Renal pelvis (tissue), 4 donors: Measurements from ENCODE around the gene EEF1AKMT3. TPM values are rescaled to one million over a fixed set of nuclear protein-coding genes. Genes with fewer than 3 reads are reported as not detected.
"Not testable (repeated sequence)": the region's sequence is repeated elsewhere in the genome, so short reads cannot be mapped to it uniquely, and the experiment has no call there.

Source experiments
- DNase-seq: peaks from one replicate; pipeline ENCODE4 v3.0.0-alpha.2; 2013
- polyA plus RNA-seq, 3 donors: library from polyadenylated mRNA; unstranded; fragments of 120-200 nt; gene quantifications; one replicate each; pipeline ENCODE4 v1.2.1, GENCODE V29; 2013; ENCODE audit not compliant: insufficient read length in 3 of 3

Gene EEF1AKMT3
- polyA plus RNA-seq, 3 donors: 9.3 to 13.7 (median 13.4) TPM

DNA sequence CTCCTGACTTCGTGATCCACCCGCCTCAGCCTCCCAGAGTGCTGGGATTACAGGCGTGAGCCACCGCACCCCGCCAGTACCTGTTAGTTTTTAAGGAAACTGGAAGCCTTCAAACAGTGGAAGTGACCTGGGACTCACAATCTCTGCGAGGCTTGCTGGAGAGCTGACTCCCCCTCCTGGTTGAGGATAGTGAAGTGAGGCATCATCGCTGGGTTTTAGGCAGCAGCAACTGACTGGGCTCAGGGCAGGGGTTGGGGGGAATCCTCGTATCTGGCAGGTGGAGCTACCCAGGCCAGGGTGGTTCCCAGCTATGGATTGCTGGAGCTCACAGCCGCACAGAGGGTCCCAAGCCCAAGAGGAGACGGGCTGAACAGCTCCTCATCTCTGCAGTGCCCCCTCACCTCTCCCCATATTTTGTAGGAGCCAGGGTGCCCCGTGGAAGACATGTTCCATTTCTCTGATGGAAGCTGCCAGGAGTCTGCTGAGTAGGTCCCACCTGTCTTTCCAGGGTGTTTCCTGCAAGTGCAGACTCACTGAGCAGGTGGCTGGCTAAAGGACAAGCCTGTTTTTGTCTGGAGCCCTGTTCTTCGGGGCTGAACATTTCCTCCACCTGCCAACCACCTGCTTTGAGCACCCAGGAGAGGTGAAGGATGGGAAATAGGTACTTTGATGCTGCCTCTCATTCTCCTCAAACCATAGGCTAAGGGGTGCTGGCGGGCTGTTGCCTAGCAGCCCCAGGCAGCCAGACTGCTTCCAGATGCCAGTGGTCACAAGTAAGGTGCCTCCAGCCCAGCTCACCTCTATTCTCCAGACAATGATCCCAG is 43.0 kb downstream of the EEF1AKMT3 start:
- DNase-seq: no peak

DNA sequence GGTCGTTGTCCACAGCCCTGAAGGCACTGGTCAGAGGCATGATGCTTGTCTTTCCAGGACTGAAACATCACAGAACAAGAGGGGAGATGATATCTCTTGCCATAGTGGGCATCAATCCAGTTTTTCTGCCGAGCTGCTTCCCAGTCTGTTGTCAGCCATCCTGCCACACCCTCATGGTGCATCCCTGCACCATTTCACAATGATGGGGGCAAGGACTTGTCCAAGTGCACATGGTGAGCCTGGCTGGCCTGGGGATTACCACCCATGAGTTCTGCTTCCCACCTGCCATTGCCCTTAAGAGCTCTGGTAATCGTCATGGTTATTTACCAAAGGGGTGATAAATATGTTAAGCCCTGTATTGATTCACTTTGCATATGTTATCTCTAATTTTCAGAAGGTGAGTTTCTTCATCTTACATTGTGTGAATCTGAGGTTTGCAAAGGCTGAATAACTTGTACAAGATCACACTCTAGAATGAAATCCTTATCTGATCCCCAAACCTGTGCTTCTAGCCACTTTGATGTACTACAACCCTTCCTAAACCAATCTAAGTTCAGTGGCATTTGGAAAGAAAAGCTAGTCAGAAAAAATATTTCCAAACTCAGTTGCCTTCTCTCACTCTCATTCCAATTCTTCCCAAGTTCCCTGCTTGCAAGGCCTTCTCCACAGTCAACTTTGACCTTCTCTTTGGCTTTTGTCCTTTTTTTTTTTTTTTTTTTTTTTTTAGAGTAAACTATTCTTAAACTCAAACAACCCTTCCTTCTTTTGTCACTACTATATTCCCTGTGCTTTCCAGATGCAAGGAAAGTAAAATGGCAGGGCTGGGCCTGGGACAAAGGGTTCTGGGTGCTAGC is 43.8 kb downstream of the EEF1AKMT3 start:
- no peak for DNase-seq

DNA sequence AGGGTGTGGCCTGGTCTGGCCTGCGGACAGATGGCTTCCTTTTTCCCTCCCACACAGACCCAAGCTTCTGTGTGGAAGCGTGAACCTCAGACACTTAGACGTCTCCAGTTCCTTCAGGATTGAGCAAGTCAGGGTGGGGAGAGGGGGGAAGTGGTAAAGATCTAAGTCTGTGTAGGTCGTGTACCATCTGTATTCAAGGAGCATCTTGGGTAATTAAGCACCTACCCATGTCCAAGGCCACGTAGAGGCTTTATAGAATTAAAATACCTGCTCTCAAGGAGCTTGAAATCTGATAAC is 44.4 kb downstream of the EEF1AKMT3 start:
- DNase-seq: no peak

DNA sequence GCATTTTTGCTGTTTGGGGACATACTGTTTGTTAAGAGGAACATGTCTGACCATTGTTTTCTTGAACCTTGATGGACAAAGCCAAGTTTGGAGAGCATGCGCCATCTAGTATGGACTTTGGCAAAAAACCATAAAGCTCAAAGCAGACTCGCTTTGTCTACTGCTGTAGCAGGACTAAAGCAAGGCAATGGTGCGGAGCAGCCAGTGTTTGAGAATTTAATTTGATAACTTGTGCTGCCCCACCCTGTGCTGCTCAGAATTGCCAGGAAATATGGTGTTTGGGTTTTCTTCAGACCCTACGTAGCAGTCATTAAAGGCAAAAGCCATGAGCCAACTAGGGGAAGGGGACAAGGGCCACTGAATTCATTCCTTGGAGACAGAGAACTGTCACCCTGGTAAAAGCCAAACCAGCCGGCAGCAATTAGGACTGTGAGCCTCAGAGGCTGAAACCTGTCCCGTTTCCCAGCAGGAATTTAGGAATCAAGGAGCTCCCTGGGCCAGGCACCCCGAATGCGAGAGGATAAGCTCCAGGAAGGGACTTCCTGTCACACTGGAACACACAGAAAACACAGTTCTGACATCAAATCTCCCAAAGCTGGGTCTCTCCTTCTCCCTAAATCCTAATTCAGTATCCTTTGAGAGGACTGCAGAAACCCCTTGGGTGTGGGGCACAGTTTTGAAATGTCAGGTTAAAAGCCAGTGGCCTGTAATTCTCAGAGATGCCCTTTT is 45.0 kb downstream of the EEF1AKMT3 start:
- no peak for DNase-seq

DNA sequence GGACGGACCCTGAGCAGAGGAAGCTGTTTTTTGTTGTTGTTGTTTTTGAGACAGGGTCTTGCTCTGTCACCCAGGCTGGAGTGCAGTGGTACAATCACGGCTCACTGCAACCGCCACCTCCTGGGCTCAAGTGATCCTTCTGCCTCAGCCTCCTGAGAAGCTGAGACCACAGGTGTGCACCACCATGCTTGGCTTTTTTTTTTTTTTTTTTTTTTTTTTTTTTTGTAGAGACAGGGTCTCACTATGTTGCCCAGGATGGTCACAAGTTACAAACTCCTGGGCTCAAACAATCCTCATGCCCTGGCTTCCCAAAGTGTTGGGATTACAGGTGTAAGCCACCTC is 45.5 kb downstream of the EEF1AKMT3 start:
- not testable (repeated sequence) for DNase-seq

DNA sequence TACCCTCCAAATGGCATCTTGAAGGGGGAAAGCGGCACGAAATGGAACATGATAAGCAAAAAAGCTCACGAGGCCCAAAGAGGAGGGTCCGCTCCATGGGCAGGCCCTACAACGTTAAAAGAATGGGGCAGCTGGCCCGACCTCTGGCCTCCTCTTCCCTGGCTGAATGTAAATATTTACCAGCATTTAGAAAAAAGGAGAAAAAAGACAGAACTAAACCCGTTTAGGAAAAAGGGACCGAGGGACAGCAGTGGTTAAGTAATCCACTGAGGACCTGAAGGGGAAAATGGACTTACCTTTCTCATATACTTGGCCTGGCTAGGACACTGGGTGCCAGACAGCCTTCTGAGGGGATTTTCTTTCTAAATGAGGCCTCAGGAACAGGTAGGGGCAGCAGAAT is 47.7 kb downstream of the EEF1AKMT3 start:
- not testable (repeated sequence) for DNase-seq

DNA sequence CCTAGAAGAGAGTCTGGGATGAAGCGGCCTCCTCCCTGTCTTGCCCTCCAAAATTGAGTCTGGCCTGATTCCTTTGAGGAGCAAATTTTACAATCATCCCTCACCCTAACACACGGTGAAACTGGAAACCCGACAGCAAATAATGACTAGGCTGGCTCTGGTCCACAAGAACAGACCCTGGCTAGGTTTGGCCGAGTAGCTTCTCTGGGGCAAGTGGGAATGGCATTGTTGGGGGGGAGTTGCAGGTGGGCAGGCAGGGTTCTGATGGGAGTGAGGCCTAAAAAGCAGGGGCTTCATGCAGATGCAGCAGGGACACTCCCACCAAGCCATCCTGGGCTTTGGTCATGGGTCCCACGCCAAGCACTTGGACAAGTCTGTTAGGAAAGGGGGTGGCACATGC is 48.6 kb downstream of the EEF1AKMT3 start:
- not testable (repeated sequence) for DNase-seq

DNA sequence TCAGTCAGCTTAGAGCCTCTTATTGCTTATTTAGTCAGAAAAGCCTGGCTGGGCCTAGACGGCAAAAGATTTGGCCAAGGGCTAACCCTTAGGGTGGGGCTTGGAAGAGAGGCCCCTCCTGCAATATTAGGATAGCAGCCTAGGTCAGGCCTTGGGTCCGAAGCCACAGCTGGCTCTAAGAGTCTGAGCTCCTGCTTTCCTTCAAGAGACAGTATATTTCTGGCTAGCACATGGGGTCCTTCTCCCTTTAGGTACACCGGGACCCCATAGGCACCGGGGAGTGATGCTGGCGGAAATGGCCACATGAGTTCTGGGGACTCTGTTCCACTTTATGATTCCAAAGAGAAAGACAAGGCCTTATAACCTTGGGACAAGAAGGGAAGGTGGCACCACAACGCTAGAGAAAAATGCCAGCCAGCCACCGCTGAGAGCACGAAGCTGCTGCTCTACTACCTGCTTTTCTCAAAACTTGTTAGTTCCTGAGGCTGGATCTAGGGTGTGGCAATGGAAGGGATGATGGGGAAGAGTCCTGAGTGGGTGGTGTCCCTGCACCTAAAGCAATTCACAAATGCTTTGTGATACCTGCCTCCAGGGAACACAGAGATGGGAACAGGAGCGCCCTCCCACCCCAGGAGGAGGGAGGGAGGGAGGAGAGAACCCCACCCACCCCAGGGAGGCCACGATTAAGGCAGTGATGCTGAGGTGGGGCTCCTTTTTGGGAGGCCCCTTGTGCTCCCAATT is 49.2 kb downstream of the EEF1AKMT3 start:
- no peak for DNase-seq

DNA sequence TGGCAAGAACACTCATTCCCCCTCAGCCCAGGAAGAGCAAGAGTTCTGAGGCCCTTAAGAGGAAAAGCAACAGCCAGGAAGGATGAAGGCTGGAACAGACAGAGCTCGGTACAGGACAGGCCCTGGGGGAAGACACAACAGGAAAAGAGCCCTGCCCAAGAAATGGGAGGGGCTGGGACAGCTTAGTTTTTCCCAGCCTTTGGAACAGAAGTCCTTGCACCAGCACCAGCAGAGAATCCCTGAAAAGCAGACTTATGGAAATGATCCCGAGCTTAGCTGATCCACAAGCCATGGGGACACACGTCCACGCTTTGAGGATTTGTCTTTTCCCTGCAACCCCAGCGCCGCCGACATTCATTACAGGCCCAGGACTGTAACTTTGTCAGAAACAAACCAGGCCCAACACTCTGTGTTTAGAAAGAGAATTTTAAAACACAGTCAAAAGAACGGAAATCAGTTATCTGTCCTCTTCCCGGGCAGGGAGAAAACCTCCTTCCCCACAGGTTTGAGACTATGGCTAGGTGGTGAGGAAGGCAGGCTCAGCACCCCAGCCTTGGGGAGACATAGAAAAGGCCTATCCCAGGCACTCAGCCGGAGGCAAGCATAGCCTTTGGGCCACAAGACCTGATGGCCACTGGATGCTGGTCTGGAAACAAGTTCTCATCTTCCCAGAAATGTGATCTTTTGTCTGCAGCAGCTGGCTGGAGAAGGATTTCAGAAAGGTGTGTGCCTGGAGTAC is 50.1 kb downstream of the EEF1AKMT3 start:
- DNase-seq: no peak

DNA sequence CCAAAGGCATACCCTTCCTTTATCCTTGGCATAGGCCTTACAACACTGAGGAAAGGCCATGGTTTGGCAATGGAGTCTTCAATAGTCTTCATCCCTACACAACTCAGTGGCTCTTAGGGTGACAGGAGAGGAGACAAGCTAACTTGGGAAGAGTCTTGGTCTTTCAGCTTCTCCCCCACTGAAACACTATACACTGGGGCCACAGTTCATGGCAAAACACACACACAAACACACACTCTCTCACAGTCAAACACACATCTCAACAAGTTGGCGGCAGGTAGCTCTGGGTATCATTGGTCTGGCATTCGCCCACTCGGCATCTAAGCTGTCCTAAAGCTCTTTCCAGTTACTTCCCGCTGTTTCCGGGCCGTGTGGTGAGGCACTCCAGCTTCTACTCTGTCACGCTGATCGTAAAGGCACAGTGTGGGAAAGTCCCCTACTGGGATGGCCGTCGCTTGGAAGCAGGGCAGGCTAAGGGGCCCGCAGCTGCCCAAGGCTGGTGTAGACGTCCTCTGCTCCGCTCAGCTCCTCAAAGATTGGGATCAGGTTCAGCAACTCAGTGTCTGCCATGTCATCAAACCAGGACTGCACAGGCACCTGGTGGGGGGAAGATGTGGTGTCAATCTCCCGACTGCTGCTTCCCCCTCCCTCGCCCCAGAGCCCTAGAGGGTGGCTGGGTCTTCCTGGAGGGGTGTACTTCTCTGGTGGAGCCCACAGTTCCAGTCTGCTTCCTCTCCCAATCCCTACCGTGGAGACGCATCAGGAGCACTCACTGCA is 50.9 kb downstream of the EEF1AKMT3 start:
- DNase-seq: no peak

DNA sequence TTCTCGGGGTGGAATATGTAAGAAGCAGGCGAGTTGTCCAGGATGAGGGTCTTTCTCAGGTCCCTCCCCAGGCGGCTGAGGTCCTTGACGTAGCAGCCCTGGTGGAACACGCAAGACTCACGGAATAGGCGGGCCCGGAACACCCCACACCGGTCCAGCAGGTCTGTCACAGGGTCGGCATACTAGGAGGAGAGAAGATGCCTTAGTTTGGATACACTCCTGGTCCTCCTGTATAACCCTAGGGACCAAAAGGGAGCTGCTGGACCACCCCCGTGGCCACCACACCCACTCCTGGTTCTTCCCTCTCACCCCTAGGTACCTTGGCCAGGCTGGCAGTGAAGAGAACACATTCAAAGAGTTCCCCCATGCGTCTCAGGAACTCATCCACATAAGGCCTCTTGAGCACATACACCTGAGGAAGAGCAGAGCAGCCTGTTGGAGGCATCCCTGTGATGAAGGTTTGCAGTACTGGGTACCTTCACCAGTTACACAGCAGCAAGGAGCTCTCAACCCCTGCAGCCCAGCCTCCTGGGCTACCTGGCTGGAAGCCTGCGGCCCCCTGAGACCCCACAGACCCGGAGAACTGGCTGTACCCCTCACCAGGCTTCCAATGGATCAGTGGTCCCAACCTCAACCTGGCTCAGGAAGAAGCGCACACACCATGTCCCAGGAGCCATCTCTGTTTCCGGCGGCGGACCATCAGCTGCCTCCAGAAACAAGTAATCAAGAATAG is 51.7 kb downstream of the EEF1AKMT3 start:
- DNase-seq: no peak

DNA sequence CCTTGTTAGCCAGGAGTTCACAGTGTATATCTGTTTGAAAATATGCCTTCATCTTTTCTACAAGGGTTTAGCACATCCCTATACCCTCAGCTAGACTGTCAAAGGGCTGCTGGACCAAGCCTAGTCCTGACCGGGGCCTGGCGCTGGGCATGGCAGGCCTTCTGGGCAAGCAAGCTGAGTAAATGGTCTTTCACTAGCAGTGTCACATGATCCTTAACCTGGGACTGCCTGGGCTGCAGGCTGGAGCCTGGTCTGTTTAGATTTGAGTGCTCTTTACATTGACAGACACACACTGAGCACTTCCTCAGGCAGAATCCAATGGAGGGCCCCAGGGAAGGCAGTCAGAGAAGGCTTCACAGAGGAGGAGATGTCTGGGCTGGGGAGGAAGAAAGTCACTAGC is 53.0 kb downstream of the EEF1AKMT3 start:
- DNase-seq: no peak

DNA sequence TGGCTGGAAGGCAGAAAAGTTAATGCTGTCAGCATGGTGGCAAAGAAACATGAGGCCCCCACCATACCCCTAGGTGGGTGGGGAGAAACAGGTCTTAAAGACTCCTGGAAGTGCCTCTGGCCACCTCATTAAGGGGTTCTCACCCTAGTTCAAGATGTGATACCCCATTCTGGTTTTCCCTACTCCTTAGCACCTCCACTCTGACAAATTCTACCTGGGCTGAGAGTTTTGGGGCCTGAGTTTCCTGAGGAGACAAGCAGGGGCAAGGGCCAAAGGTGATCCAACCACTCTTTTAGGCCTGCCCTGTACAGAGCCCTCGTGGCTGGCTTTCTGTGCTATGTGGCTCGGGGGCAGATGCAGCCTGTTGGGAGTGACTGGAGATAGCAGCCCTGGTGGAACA is 54.0 kb downstream of the EEF1AKMT3 start:
- no peak for DNase-seq

DNA sequence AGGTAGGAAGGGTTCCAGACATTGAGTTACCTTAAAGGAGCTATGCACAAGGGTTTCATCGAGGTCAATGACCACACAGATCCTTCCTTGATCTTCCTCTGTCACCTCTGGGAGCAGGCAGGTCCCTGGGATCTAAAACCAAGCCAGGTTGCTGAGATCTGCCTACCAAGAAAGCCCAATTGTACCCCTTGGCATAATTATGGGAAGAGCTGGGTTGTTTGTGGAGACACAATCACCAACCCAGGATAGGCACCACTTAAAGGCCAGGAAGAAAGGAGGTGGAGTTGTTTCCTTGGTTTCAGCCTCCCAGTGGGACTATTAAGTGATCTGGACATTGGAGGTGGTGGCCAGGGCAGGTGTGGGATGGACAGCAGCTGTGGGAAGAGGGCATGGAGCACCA is 54.6 kb downstream of the EEF1AKMT3 start:
- no peak for DNase-seq

DNA sequence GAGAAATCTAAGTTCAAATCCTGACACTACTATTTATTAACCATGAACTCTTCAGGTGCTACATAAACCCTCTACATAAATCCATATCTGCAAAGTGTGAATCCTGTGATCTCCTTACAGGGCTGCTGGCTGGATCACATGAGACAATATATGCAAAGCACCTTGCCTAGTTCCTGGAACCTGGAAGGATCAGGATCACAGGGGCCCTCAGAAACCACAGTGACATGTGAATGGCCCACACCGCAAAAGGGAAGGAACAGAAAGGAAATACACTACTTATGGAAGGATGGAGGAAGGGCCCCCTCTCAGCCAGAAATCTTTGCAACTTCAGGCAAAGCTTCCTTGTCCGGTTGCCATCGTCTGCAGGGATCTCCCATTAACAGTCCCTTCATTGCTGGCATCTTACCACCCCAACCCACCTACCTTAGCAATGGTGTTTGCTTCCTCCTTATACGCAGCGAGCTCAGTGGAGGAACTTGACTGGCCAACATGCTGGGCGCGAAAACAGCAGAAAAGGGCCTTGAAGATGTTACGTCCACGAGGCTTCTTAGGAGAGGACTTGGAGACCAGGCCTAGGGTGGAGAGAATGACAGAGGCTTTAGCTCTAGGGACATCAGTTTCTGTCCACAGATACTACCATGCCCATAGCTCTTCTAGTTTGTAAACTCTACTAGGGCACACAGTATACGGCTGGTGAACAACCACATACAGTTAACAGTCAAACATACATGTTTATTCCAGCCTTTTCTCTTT is 56.8 kb downstream of the EEF1AKMT3 start:
- DNase-seq: no peak

DNA sequence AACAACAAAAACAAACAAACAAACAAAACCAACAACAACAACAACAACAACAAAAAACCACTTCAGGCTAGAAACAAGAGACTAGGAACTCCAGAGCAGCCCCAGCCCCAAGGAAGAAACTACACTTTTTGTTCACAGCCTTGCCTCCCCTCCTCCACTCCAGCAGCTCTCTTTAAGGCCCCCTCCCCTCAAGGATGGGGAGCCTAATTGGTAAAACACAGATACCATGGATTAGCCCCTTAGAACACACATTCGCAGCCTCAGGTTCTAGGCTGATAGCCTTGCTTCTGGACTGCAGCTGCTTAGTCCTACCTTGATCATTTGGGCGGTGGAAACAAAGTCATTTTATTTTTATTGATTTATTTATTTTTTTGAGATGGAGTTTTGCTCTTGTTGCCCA is 58.0 kb downstream of the EEF1AKMT3 start:
- no peak for DNase-seq
